GM18873 (cell line): Measurements from ENCODE around the gene HYLS1.

ENCODE experiments used
- ATAC-seq: cut with Tn5 transposase; IDR thresholded peaks from one replicate; pipeline ENCODE4 v1.9.1; 2021; ENCODE audit warnings: mild to moderate bottlenecking, moderate library complexity, moderate number of reproducible peaks; ENCODE audit not compliant: unreplicated experiment, low FRiP score

HYLS1 gene

DNA sequence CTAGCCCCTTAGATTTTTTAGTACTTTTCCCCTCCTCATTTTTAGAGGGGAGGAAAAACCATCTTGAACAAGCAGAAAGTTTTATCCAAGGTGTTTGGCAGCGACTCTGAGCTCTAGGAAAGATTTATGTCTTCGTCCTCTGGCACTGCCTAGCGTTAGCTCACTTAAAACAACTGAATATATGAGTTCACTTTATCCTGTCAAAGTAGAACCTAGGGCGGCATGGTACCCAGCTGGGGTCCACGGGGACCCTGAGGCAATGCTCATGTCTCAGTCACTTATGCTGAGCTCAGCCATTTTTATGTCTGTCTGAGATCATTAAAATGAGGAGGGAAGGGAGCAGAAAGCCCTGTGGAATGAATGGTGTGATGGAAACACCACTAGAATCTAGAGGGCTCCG lies 44.2 kb downstream of the HYLS1 start:
- no peak for ATAC-seq

DNA sequence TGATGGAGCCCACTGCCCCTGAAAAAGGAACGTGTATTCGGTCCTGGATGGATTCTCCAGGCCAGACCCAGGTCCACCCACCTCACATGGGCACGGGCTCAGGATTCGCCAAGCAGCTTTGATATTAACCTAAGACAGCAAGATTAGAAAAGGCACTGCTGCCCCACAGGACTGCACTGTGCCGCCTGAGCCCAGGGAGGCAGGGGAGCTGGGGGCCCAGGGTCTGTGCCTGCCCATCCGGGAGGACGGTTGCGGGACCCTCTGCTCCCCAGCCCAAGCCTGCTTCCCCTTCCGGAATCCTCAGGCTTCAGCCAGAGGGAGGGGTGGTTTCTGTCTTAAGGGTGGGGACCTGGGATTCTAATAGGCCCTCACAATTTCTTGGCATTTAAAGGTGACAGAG lies 44.8 kb downstream of the HYLS1 start:
- no peak for ATAC-seq

DNA sequence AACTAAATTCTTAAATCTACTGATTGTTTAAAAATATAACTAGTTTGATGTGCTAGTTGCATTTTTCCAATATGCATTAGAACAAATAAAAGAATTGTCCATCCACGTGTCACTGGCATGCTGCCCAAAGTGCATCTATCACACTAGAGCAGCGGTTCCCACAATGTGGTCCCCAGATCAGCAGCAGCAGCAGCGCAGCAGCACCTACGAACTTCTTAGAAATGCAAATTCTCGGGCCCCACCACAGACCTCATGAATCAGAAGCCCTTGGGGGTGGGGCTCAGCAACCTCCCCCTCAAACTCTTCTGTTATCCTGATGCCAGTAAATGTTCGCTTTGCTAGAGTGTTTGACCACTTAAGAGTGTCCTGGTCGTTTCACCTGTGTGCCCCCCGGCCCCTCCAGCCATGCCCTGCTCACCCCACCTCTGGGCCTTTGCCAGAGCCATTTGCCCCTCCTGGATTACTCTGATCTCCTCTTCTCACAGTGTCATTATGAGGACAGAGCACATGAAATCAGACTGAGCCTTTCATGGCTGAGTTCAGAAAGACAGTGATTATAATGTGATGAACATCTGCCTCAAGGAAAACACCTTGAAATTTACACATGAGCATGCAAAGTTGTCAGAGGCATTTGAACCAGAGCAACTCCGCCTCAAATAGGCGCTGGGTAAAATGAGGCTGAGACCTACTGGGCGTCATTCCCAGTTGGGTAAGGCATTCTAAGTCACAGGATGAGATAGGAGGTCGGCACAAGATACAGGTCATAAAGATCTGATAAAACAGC lies 45.8 kb downstream of the HYLS1 start:
- ATAC-seq = no peak

DNA sequence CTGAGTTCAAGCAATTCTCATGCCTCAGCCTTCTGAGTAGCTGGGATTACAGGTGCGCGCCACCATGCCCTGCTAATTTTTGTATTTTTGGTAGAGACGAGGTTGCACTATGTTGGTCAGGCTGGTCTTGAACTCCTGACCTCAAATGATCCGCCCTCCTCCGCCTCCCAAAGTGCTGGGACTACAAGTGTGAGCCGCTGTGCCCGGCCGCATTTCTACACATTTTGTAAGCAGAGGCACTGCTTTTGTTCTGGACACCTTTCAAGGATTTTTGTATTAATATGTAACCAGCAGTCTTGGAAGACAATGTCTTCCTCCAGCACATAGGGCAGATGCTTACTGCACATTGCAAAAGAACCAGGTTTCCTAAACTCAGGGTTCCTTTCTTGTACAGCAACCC lies 47.0 kb downstream of the HYLS1 start:
- ATAC-seq = no peak

DNA sequence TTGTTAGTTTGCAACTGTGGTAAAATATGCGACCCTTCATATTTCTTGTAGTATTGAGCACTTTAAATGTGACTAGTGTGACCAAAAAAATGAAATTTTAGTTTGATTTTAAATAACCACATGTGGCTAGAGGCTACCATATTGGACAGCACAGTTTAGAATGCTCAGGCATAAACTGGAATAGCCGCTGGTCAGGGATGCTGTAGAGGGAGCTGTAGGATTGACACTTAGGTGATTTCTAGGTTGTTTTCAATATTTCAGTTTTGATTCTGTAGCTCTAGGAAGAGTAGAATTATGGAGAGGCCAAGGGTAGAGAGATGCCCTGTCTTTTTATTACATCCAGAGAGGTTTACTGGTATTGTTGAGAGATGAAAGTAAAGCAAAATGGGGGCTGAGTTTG lies 47.6 kb downstream of the HYLS1 start:
- no peak for ATAC-seq

DNA sequence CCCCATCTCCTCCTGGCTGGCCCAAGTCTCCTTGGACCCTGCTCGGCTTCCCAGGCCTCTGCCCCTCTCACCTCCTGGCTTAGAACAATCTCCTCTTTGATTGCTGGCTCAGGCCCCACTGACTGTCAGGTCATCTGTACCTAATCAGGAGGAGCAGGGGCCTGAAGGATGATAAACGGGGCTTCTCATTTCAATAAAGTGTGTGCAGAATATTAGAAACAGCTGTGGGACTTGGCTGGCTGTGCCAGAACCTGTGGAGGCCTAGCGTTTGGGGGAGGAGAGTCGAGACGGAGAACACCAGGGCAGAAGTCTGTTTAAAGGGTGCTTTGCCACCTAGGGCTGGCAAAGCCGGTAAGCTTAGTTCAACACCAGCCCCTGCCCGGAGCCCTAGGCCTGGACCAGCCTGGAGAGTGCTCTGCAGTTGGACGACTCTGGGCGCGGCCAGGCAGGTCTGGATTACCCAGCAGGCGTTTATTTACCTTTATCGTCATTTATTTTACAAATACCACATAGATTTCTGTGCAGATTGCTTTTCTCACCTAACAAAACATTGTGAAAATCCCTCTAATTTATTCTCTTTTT lies 48.2 kb downstream of the HYLS1 start:
- ATAC-seq = no peak

DNA sequence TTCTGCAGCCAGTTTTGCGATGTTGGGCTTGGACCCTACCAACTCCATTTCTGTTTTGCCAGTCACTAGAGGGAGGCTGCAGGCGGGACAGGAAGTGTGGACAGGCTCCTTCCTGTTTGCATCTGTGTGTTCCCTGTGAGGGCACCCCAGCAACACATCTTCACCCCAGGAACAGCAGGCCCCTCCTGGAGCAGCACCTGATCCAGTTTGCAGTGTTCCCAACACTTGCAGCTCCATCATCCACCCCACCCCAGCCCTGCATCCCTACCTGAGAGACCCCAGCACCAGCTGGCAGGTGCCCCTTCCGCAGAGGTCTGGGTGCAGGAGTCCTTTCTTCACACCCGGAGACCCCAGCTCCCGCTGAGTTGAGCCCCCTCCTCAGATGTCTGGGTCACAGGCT lies 51.0 kb downstream of the HYLS1 start:
- no peak for ATAC-seq

DNA sequence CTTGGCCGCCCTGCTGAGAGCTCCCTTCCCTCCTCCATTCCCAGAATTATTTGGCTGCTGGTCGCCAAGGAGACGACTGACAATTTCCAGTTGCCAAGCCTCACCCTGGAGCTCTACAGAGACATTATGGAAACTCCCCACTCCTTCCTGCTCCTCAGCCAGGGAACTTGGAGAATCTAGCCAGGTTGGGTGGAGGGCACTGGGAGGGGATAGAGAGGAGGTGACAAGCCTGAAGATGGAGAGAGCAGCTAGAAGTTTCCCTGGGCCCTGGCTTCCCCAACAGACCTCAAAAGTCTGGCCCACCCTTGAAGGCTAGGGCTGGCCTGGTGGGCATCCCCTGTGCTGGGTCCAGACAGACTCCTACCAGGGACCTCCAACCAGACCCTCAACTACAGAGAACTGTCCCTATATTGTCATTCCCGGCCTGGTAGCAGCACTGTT lies 51.6 kb downstream of the HYLS1 start:
- ATAC-seq = no peak

DNA sequence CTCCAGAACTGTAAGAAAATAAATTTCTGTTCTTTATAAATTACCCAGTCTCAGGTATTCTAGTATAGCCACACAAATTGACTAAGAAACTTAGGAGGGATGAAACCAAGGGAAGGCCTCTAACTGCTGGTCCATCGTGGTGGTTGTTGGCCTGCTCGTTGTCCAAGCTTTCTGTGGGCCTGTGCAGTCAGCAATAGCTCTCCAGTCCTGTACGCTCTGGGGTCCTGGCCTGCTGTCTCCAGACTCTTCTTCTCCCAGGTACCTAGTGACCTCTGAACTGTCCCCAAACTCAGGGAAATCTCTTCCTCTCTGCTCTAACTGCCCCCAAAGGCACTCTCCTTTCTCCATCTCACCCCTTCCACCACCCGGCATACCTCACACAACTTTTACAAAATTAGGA lies 52.7 kb downstream of the HYLS1 start:
- no peak for ATAC-seq

DNA sequence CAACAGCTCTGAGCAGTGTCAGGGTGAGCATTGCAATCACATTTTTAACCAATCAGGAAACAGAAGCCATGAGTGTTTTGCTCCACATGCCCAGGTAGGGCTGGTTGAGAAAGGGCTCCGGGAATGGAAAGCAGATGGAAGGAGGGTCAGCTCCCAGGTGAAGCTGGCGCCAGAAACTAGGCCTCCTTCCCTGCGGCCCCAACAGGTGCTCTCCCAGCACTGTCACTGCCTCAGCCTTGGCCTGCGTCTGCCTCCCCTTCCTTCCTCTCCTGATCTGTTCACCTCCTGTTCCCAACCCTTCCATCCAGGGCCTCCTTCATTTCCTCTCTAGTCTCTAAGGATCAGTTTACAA lies 53.8 kb downstream of the HYLS1 start:
- ATAC-seq = no peak

DNA sequence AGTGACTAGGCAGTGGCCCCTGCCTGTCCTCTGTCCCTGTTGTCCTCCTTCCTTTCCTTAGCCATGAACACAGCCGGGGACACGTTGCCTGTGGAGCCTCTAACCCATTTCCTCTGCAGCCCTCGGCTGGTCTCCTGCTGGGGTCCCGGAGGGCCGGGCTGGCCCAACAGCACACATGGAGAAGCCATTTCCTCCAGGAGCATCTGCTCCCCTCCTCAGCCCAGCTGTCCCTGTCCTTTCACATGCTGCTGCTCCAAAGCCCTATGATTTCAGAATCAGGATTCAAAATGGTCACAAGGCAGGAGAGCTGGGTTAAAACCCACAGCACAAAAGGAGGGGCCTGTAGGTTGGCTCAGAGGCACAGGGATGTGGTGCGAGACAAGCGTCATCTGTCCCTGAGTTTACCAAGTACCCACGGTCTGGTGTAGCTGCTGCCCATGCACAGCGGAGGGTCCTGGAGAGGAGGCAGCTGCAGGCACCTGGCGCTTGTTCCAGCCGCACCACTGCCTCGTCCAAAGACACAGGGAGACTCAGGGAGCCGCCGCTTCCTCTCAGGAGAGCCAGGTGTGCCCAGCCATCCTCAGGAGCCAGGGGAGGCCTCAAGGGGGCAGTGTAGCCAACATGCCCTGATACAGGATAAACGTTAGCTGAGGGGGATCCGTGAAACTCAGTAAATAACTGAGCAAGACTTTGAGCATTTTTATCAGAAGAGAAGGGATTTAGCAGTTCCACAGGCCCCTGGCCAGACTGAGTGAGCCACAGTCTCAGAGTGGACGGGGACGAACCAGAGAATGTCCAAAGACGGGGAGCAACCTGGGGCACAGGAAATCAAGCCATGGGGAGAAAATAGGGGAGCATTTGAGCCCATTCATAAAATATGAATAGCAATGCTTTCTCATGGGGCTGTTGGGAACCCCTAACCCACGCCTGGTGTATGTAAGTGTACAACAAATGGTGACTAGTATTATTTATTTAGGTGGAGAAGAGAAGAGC lies 54.4 kb downstream of the HYLS1 start:
- no peak for ATAC-seq

DNA sequence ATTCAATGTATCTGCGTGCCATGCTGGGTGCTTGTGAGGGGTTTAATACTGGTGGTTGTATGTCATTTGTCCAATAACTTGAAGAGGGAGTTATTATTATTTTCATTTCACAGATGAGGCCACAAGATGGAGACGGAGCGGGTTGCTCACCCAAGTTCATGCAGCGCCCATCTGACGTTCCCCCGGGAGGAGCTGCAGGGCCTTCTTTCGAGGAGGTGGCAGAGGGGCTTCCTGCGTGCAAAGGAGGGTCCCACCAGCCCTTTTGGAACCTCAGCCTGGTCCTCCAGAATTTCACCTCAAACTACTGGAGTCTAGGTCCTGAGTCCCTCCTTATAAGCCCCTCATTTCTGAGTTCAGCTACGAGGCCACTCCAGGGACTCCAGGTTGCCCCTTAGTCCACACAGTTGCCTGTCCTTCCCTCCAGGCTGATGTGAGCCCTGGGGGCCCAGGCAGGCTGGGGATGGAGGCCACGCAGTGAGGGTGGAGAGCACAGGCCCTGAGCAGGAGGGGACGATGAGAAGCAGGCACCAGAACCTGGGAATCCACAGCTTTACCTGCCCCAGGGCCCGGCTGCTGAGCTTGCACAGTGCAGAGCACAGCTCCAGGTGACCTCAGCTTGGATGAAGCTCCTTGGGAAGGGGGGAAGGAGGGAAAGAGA lies 55.4 kb downstream of the HYLS1 start:
- no peak for ATAC-seq

DNA sequence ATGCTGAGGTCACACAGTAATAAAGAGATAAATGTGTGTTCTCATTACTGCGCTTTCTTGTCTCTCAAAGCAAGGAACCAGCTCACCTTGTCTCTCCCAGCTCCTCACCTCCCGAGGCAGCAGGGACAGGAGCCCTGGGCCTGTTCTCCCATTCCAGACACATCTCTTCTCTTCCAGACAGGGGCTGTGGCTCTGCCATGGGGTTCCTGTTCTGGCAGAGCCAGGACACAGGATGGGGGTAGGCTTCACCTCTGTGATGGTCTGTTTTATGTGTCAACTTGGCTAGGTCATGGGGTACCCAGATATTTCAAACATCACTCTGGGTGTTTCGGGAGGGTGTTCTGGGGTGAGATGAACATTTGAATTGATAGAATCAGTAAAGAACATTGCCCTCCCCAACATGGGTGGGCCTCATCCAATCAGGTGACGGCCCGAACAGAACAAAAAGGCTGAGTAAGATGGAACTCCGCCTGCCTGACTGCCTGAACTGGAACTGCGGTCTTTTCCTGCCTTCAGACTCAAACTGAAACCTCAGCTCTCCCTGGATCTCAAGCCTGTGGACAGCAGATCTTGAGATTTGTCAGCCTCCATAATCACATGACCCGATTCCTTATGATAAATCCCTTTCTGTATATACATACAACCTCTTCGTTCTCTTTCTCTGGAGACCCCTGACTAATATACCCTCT lies 56.3 kb downstream of the HYLS1 start:
- ATAC-seq = no peak

DNA sequence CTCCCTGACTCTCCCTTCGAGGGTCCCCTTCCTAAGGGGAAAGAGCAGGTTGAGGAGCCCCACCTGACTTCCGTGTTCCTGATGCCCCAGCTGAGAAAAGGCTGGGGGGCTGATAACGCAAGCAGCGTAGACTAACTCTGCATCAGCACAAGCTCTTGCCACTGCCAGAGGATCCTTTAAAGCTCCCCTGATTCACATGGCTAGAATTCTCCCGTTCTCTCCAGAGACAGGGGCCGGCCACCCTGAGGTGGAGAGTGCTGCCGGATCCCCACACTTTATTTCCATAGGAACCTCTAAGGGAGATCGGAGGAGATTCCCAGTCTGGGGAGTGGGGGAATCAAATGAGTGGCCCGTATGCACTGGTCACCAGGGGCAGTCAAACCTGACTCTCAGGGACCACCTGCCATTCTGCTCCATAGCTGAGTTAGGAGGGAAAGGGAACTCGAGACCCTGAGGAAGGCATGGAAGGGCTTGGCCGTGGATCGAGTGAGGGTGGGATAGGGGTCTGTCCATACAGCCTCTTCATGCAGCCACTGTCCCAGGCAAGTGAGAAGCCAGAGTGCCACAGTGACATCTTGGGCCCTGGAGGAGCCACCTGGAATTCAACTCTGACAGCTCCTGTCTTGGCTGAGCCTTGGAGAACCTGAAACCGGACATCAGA lies 57.0 kb downstream of the HYLS1 start:
- ATAC-seq = no peak

DNA sequence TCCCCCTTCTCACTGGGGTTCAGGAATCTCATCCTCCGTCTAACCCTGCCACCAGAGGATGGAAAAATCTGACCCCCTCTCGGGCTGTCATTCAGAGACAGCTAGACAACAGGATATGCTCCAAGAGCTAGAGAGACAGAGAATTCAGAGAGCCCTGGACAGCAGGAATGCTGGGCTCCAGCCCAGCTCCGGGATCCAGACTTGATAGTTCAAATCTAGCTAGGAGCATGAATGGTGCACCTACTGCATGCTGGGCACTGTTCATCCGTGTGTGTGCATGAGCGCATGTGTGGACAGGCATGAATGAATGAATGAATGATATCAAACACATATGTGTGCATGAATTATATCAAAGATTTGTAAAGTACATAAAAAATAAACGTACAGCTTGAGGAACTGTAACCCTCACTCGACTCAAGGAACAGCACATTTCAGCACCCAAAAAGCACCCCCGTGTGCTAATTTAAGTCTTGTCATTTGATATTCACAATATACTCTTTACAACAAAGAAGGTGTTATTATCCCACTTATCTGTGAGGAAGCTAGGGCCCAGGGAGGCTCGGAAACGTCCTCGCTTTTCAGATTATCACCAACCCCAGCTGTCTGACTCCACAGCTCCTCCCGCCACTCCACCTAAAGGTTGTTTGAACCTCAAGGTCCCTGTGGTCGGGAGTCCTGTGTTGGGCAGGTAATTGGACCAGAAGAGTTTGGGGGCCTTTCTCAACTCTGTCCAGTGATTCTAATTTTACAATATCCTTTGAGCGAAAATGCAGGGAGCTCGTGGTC lies 57.7 kb downstream of the HYLS1 start:
- ATAC-seq = no peak

DNA sequence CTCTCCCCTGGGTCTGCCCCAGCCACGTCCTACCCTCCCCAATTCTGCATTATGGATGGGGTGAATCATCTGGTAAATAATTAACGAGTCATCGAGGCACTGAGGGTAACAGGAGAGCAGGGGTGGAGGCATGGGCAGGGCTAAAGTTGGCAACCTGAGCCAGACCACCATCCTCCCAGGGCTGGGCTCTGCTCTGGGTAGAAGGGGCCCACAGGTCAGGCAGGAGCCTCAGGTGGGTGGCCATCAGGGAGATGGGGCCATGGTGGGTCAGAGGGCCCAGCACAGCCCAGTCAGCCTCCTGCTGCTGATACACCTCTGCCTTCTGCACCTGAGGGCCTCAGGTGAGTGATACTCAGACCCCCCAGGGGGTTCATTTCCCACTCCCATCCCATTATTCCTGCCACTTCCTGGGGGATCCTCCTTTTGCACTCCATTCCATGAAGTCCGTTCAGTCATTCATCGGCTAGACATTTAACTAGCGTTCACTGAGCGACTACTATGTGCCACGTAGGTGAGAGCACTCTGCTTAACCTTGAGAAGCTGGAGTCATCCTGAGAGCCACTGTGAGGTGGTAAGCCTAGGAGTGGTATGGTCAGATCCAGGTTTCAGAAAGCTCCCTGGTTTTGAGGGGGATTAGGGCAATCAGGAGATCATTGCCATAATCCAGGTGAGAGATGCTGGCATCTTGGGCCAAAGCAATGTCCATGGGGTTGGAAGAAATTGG lies 58.5 kb downstream of the HYLS1 start, which contains the start of gene VSIG10L2:
TSS of gene VSIG10L2 (plus strand) at position 248 of the 724 bp plus-strand sequence. CDS start at position 260, 12 bp downstream.
- no peak for ATAC-seq

DNA sequence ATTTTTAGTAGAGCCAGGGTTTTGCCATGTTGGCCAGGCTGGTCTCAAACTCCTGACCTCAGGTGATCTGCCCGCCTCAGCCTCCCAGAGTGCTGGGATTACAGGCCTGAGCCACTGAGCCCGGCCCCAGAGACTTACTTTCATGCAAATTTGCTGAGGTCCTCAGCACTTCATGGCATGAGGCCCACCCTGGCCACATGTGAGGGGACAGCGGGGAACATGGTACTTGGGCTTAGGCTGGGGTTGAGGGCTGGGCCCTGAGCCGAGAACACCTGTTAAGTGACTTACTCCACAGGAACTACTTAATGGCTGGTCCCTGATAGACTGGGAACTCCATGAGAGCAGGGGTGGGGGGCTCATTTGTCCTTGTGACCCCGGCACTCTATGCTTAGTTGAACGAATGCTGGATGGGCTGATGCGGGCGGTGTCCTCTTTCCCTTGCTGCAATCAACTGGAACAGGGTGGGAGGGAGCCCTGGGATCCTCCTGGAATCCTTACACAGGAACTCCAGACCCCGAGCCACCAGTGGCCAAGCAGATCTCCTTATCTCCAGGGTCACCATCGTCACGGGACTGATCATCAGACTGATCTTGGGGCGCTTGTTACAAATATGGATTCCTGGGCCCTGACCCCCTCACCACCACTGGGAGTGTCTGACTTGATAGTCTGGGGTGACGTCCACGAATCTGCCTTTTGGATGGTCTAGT lies 59.4 kb downstream of the HYLS1 start:
- ATAC-seq = no peak
